Esophagus squamous epithelium (tissue), 4 donors: ENCODE data around the gene RCAN1.

Source experiments
- CTCF ChIP-seq, 6 experiments: fragments of 450-650 bp in 4 of 6; fragments of 200-600 bp in 2 of 6; sonication (generic) in 2 of 6; IDR thresholded peaks; one replicate each; pipeline ENCODE4 v1.5.1; 2016 to 2019; ENCODE audit warnings: antibody characterized with exemption in 6 of 6, mild to moderate bottlenecking in 4 of 6, moderate library complexity in 4 of 6
- POLR2A ChIP-seq, 4 donors: fragments of 450-650 bp; IDR thresholded peaks; one replicate each; pipeline ENCODE4 v1.6.1; 2017; ENCODE audit warnings: antibody characterized with exemption in 4 of 4, mild to moderate bottlenecking in 4 of 4, moderate library complexity in 3 of 4

- no peak for TF ChIP-seq CTCF (IDR thresholded peaks at IDR 0.05)
- TF ChIP-seq POLR2A (IDR thresholded peaks at IDR 0.05) = no peak
Observed at GRCh38 chr21:34540206-34540605, 74.7 kb downstream of the RCAN1 start.
